DOHH2 (cell line): Measurements from ENCODE around the gene UBAC2.

Experiments
- H3F3A ChIP-seq: fragments of 200-600 bp; sonication (generic), shearing (Covaris generic); 2 replicates; pipeline ENCODE4 v1.6.0; 2016; ENCODE audit warnings: antibody characterized with exemption, mild to moderate bottlenecking; ENCODE audit not compliant: control insufficient read depth, insufficient read depth
- H3K27ac ChIP-seq: fragments of 200-600 bp; sonication (generic); 2 replicates; pipeline ENCODE4 v1.5.1; 2014; ENCODE audit warnings: low read depth, mild to moderate bottlenecking, low read length, moderate library complexity
- H3K27me3 ChIP-seq: fragments of 200-600 bp; sonication (generic); 2 replicates; pipeline ENCODE4 v1.6.1; 2014; ENCODE audit warnings: mild to moderate bottlenecking, low read length, mixed read lengths; ENCODE audit not compliant: control insufficient read depth
- H3K36me3 ChIP-seq: fragments of 200-600 bp; sonication (generic); 2 replicates; pipeline ENCODE4 v1.6.1; 2014; ENCODE audit warnings: mild to moderate bottlenecking, low read length, moderate library complexity, mixed read lengths; ENCODE audit not compliant: control insufficient read depth
- H3K4me1 ChIP-seq: fragments of 200-600 bp; sonication (generic); 2 replicates; pipeline ENCODE4 v1.6.1; 2014; ENCODE audit warnings: mild to moderate bottlenecking, low read length, mixed read lengths; ENCODE audit not compliant: control insufficient read depth
- H3K4me2 ChIP-seq: fragments of 200-600 bp; sonication (generic); 2 replicates; pipeline ENCODE4 v1.6.0; 2014; ENCODE audit warnings: mild to moderate bottlenecking, low read length, moderate library complexity
- H3K4me3 ChIP-seq: fragments of 200-600 bp; sonication (generic); 2 replicates; pipeline ENCODE4 v1.5.1; 2014; ENCODE audit warnings: mild to moderate bottlenecking, low read length, mixed read lengths
- H3K79me2 ChIP-seq: fragments of 200-600 bp; sonication (generic); 2 replicates; pipeline ENCODE4 v1.6.1; 2014; ENCODE audit warnings: mild to moderate bottlenecking, low read length, mixed read lengths; ENCODE audit not compliant: control insufficient read depth
- H3K9me2 ChIP-seq: fragments of 200-600 bp; sonication (generic); replicated peaks from 2 replicates; pipeline ENCODE4 v1.6.1; 2014; ENCODE audit warnings: mild to moderate bottlenecking, low read length, mixed read lengths; ENCODE audit not compliant: control insufficient read depth
- H3K9me3 ChIP-seq: fragments of 200-600 bp; sonication (generic); 2 replicates; pipeline ENCODE4 v1.6.1; 2014; ENCODE audit warnings: antibody characterized with exemption, low read length, mixed read lengths; ENCODE audit not compliant: control insufficient read depth, insufficient read depth
- H4K20me1 ChIP-seq: fragments of 200-600 bp; sonication (generic); 2 replicates; pipeline ENCODE4 v1.6.0; 2014; ENCODE audit warnings: low read depth, mild to moderate bottlenecking, antibody characterized with exemption, low read length, moderate library complexity; ENCODE audit not compliant: control insufficient read depth, insufficient read depth
- CTCF ChIP-seq: fragments of 200-600 bp; sonication (generic); IDR thresholded peaks from one replicate; pipeline ENCODE4 v1.5.1; 2014; ENCODE audit warnings: antibody characterized with exemption, mild to moderate bottlenecking, low read depth, low read length; ENCODE audit not compliant: poor library complexity, severe bottlenecking
- EZH2phosphoT487 ChIP-seq: fragments of 200-600 bp; sonication (generic); IDR thresholded peaks from 2 replicates; pipeline ENCODE4 v1.6.1; 2017; ENCODE audit warnings: borderline replicate concordance, mild to moderate bottlenecking, antibody characterized with exemption, low read length, moderate library complexity, mixed read lengths

UBAC2 gene

GRCh38 chr13:99331881-99332293 is 131.2 kb downstream of the UBAC2 start:
- H3K9me3 ChIP-seq = no peaks in the 10 kb centered on the region
- peaks cover 10% of the 10 kb centered on the region for H3K36me3 ChIP-seq
- no peak for TF ChIP-seq EZH2phosphoT487
- no peak for TF ChIP-seq CTCF
- no peak overlapping the region for H3K27ac ChIP-seq
- no peaks in the 10 kb centered on the region for H4K20me1 ChIP-seq
- H3K4me1 ChIP-seq = 0 out of 2 replicates have a peak, but pooled peaks cover 3% of the 10 kb centered on the region
- H3K27me3 ChIP-seq = no peaks in the 10 kb centered on the region
- no peaks in the 10 kb centered on the region for H3F3A ChIP-seq
- H3K9me2 ChIP-seq = no peaks in the 10 kb centered on the region
- H3K4me3 ChIP-seq = no peak overlapping the region
- no peaks in the 10 kb centered on the region for H3K79me2 ChIP-seq
- H3K4me2 ChIP-seq = no peak overlapping the region

- no peaks in the 10 kb centered on the region for H3K9me3 ChIP-seq
- TF ChIP-seq CTCF (no peak), EZH2phosphoT487 (no peak)
- H3K9me2 ChIP-seq = no peaks in the 10 kb centered on the region
- 0 out of 2 replicates have a peak, but pooled peaks cover 3% of the 10 kb centered on the region for H3K4me1 ChIP-seq
- H3K79me2 ChIP-seq = no peaks in the 10 kb centered on the region
- no peaks in the 10 kb centered on the region for H3K27me3 ChIP-seq
- H3K4me2 ChIP-seq = no peak overlapping the region
- no peak overlapping the region for H3K4me3 ChIP-seq
- H3K27ac ChIP-seq = no peak overlapping the region
- H3F3A ChIP-seq = no peaks in the 10 kb centered on the region
- H3K36me3 ChIP-seq = peaks cover 7% of the 10 kb centered on the region
- H4K20me1 ChIP-seq = no peaks in the 10 kb centered on the region
Measured at GRCh38 chr13:99332456-99332855, 131.8 kb downstream of the UBAC2 start.

GRCh38 chr13:99334221-99334620 is 133.6 kb downstream of the UBAC2 start:
- Histone ChIP-seq H3K36me3 (peaks cover 2% of the 10 kb centered on the region), H3K9me3 (no peaks in the 10 kb centered on the region), H3K4me3 (no peak overlapping the region), H3K4me1 (0 out of 2 replicates have a peak, but pooled peaks cover 3% of the 10 kb centered on the region), H4K20me1 (no peaks in the 10 kb centered on the region), H3K9me2 (no peaks in the 10 kb centered on the region), H3K79me2 (no peaks in the 10 kb centered on the region), H3K27me3 (no peaks in the 10 kb centered on the region), H3K27ac (no peak overlapping the region), H3F3A (no peaks in the 10 kb centered on the region), H3K4me2 (no peak overlapping the region)
- TF ChIP-seq EZH2phosphoT487 (no peak), CTCF (no peak)

GRCh38 chr13:99335087-99335486 is 134.4 kb downstream of the UBAC2 start:
- Histone ChIP-seq H3K27ac (no peak overlapping the region), H3K4me2 (no peak overlapping the region), H3K79me2 (no peaks in the 10 kb centered on the region), H3K27me3 (no peaks in the 10 kb centered on the region), H3F3A (no peaks in the 10 kb centered on the region), H3K9me3 (no peaks in the 10 kb centered on the region), H3K9me2 (no peaks in the 10 kb centered on the region), H4K20me1 (no peaks in the 10 kb centered on the region), H3K4me3 (no peak overlapping the region), H3K36me3 (no peaks in the 10 kb centered on the region; the same call in none of the 2 replicates), H3K4me1 (0 out of 2 replicates have a peak, but pooled peaks cover 3% of the 10 kb centered on the region)
- TF ChIP-seq EZH2phosphoT487 (no peak), CTCF (no peak)
